Activated naive CD8-positive, alpha-beta T cell treated with anti-CD3 and anti-CD28 coated beads, Interleukin-2, amount 10 ng/mL, durations not matched to agents 7 days and 5 days (primary cell): Measurements from ENCODE around the gene LEFTY2. TPM values are rescaled to one million over a fixed set of nuclear protein-coding genes. Genes with fewer than 3 reads are reported as not detected.
"Not testable (repeated sequence)": the region's sequence is repeated elsewhere in the genome, so short reads cannot be mapped to it uniquely, and the experiment has no call there.

Experiments
- ATAC-seq: fragments of 150-1000 bp; cut with Tn5 transposase; one replicate; pipeline ENCODE4 v1.10.0; 2021; ENCODE audit warnings: low read depth, moderate library complexity
- POLR2A ChIA-PET: fragments of 350-600 bp; sonication (Branson Sonifier 250); formaldehyde crosslinking; loops from one replicate; lab custom pipeline; 2021; ENCODE audit warnings: antibody characterized with exemption; lab: Charles Lee
- DNase-seq: peaks from one replicate; pipeline ENCODE4 v3.0.0; 2021
- H3K27ac Mint-ChIP-seq: one replicate; pipeline ENCODE4 v1.8.0; 2022; ENCODE audit warnings: mild to moderate bottlenecking, mixed read lengths
- H3K27me3 Mint-ChIP-seq: one replicate; pipeline ENCODE4 v1.8.0; 2022; ENCODE audit warnings: mild to moderate bottlenecking, moderate library complexity, mixed read lengths
- H3K36me3 Mint-ChIP-seq: one replicate; pipeline ENCODE4 v1.8.0; 2021; ENCODE audit warnings: mild to moderate bottlenecking, mixed read lengths
- H3K4me1 Mint-ChIP-seq: one replicate; pipeline ENCODE4 v1.8.0; 2021; ENCODE audit warnings: mixed read lengths
- H3K4me3 Mint-ChIP-seq: one replicate; pipeline ENCODE4 v1.8.0; 2022; ENCODE audit warnings: mild to moderate bottlenecking, moderate library complexity, mixed read lengths
- H3K9me3 Mint-ChIP-seq: one replicate; pipeline ENCODE4 v1.8.0; 2021; ENCODE audit warnings: mixed read lengths
- total RNA-seq, 2 experiments: library from RNA; stranded (reverse); gene quantifications; one replicate each; pipeline ENCODE4 v1.2.3, GENCODE V29; 2021

LEFTY2 gene
- total RNA-seq, 2 experiments from 2014 or later = not detected

GRCh38 chr1:225944951-225945350 lies 3.9 kb upstream of the LEFTY2 start:
- ATAC-seq = peak; percentile 86
- POLR2A ChIA-PET = interaction anchor here (1.2 to 2.4 kb wide), 4 partner anchors 16 to 117 kb away, joined by 4 to 12 read pairs (median 6); partner anchors contain the start of gene H3-3A
- Mint-ChIP-seq H3K36me3 (no peaks in the 10 kb centered on the region), H3K4me3 (peak overlapping the region; percentile 62), H3K4me1 (peaks cover 18% of the 10 kb centered on the region), H3K27me3 (peaks cover 4% of the 10 kb centered on the region), H3K27ac (peak overlapping the region; percentile 91), H3K9me3 (no peaks in the 10 kb centered on the region)
- DNase-seq = peak; percentile 43

GRCh38 chr1:225944387-225944786 lies 3.4 kb upstream of the LEFTY2 start:
- Mint-ChIP-seq H3K27me3 (peaks cover 4% of the 10 kb centered on the region), H3K36me3 (no peaks in the 10 kb centered on the region), H3K4me1 (peaks cover 18% of the 10 kb centered on the region), H3K9me3 (no peaks in the 10 kb centered on the region), H3K27ac (peak overlapping the region; percentile 91), H3K4me3 (no peak overlapping the region)
- ATAC-seq (peak; percentile 24), DNase-seq (no peak)
- POLR2A ChIA-PET = interaction anchor here (1.2 to 2.4 kb wide), 4 partner anchors 15 to 118 kb away, joined by 4 to 12 read pairs (median 6); partner anchors contain the start of gene H3-3A

- POLR2A ChIA-PET = interaction anchor here (1.9 to 2.4 kb wide), 2 partner anchors 15 to 20 kb away, joined by 8 to 12 read pairs; no protein-coding TSS in a partner anchor
- no peak overlapping the region for H3K27ac Mint-ChIP-seq
- H3K4me3 Mint-ChIP-seq = no peak overlapping the region
- DNase-seq = no peak
- H3K27me3 Mint-ChIP-seq = peaks cover 4% of the 10 kb centered on the region
- ATAC-seq = no peak
- H3K4me1 Mint-ChIP-seq = peaks cover 18% of the 10 kb centered on the region
- H3K36me3 Mint-ChIP-seq = no peaks in the 10 kb centered on the region
- no peaks in the 10 kb centered on the region for H3K9me3 Mint-ChIP-seq
These were observed 2.6 kb upstream of the LEFTY2 start for GRCh38 chr1:225943582-225943981.

GRCh38 chr1:225942574-225942973 lies 1.6 kb upstream of the LEFTY2 start:
- POLR2A ChIA-PET = interaction anchor here (0.6 kb wide), 1 partner anchor 12 kb away, joined by 4 read pairs; no protein-coding TSS in a partner anchor
- ATAC-seq = no peak

GRCh38 chr1:225941942-225942222 lies 862 bp upstream of the LEFTY2 start:
- Mint-ChIP-seq H3K4me3 (no peak overlapping the region), H3K27ac (no peak overlapping the region), H3K36me3 (no peaks in the 10 kb centered on the region), H3K27me3 (peaks cover 4% of the 10 kb centered on the region), H3K9me3 (no peaks in the 10 kb centered on the region), H3K4me1 (peaks cover 18% of the 10 kb centered on the region)
- POLR2A ChIA-PET = no interaction called here
- ATAC-seq = no peak
- no peak for DNase-seq

More at GRCh38 chr1:225942574-225942973, 1.6 kb upstream of the LEFTY2 start:
- Mint-ChIP-seq H3K27ac (no peak overlapping the region), H3K9me3 (no peaks in the 10 kb centered on the region), H3K4me3 (no peak overlapping the region), H3K36me3 (no peaks in the 10 kb centered on the region), H3K27me3 (peaks cover 4% of the 10 kb centered on the region), H3K4me1 (peaks cover 18% of the 10 kb centered on the region)
- DNase-seq = no peak

GRCh38 chr1:225940385-225941151 lies 452 bp downstream of the LEFTY2 start:
- DNase-seq (no peak), ATAC-seq (no peak)
- no peaks in the 10 kb centered on the region for H3K9me3 Mint-ChIP-seq
- peaks cover 18% of the 10 kb centered on the region for H3K4me1 Mint-ChIP-seq
- H3K36me3 Mint-ChIP-seq = no peaks in the 10 kb centered on the region
- H3K4me3 Mint-ChIP-seq = no peak overlapping the region
- H3K27me3 Mint-ChIP-seq = peaks cover 2% of the 10 kb centered on the region
- POLR2A ChIA-PET = no interaction called here
- no peak overlapping the region for H3K27ac Mint-ChIP-seq

GRCh38 chr1:225939939-225940310 lies 1.1 kb downstream of the LEFTY2 start:
- H3K4me3 Mint-ChIP-seq, H3K27ac Mint-ChIP-seq, H3K36me3 Mint-ChIP-seq, DNase-seq, POLR2A ChIA-PET, H3K9me3 Mint-ChIP-seq, H3K27me3 Mint-ChIP-seq, ATAC-seq: not testable (repeated sequence)
- H3K4me1 Mint-ChIP-seq = peaks cover 15% of the 10 kb centered on the region

- H3K36me3 Mint-ChIP-seq, H3K4me1 Mint-ChIP-seq, ATAC-seq, H3K27me3 Mint-ChIP-seq, H3K4me3 Mint-ChIP-seq, H3K9me3 Mint-ChIP-seq, H3K27ac Mint-ChIP-seq, DNase-seq: not testable (repeated sequence)
- POLR2A ChIA-PET = interaction anchor here (0.6 kb wide), 2 partner anchors 124 to 580 kb away, joined by 3 to 6 read pairs; no protein-coding TSS in a partner anchor
These were observed 1.7 kb downstream of the LEFTY2 start for GRCh38 chr1:225939097-225939938.

GRCh38 chr1:225937048-225937968 lies 3.7 kb downstream of the LEFTY2 start:
- H3K27ac Mint-ChIP-seq = no peak overlapping the region
- no peak overlapping the region for H3K4me3 Mint-ChIP-seq
- no peaks in the 10 kb centered on the region for H3K36me3 Mint-ChIP-seq
- no peak for ATAC-seq
- no peak for DNase-seq
- POLR2A ChIA-PET = no interaction called here
- H3K27me3 Mint-ChIP-seq = peaks cover 2% of the 10 kb centered on the region
- H3K4me1 Mint-ChIP-seq = peaks cover 4% of the 10 kb centered on the region
- H3K9me3 Mint-ChIP-seq = no peaks in the 10 kb centered on the region

- Mint-ChIP-seq H3K36me3 (no peaks in the 10 kb centered on the region), H3K4me1 (peaks cover 2% of the 10 kb centered on the region), H3K4me3 (no peak overlapping the region), H3K27ac (no peak overlapping the region), H3K27me3 (peaks cover 2% of the 10 kb centered on the region), H3K9me3 (no peaks in the 10 kb centered on the region)
- ATAC-seq (no peak), DNase-seq (no peak)
- POLR2A ChIA-PET = interaction anchor here (0.7 kb wide), 1 partner anchor 15 kb away, joined by 3 read pairs; no protein-coding TSS in a partner anchor
These were observed 4.5 kb downstream of the LEFTY2 start for GRCh38 chr1:225936523-225936922.

GRCh38 chr1:225936086-225936485 lies 4.9 kb downstream of the LEFTY2 start:
- H3K4me1 Mint-ChIP-seq, DNase-seq, H3K27me3 Mint-ChIP-seq, ATAC-seq, H3K27ac Mint-ChIP-seq, H3K9me3 Mint-ChIP-seq, H3K36me3 Mint-ChIP-seq, H3K4me3 Mint-ChIP-seq: not testable (repeated sequence)
- POLR2A ChIA-PET = interaction anchor here (0.7 kb wide), 1 partner anchor 14 kb away, joined by 3 read pairs; no protein-coding TSS in a partner anchor

- no peak for ATAC-seq
- Mint-ChIP-seq H3K27ac (no peak overlapping the region), H3K9me3 (no peaks in the 10 kb centered on the region), H3K4me1 (no peaks in the 10 kb centered on the region), H3K4me3 (no peak overlapping the region), H3K36me3 (no peaks in the 10 kb centered on the region), H3K27me3 (no peaks in the 10 kb centered on the region)
- POLR2A ChIA-PET = interaction anchor here (1.0 kb wide), 1 partner anchor 10 kb away, joined by 3 read pairs; no protein-coding TSS in a partner anchor
- DNase-seq = no peak
These were observed 6.3 kb downstream of the LEFTY2 start for GRCh38 chr1:225934711-225935110.
